ENCODE data around the gene DDHD1.

The DDHD1 gene

GRCh38 chr14:53035336-53036210 is 117.5 kb downstream of the DDHD1 start:
- no peak for DNase-seq (ENCODE audit: low read depth in 3 of 3, low spot score in 1 of 3)

- DNase-seq (ENCODE audit: low read depth in 3 of 3, low spot score in 1 of 3) = no peak
These were observed 118.4 kb downstream of the DDHD1 start for GRCh38 chr14:53034688-53035230.

- no peak for DNase-seq (ENCODE audit: low read depth in 3 of 3, low spot score in 1 of 3)
These were observed 119.1 kb downstream of the DDHD1 start for GRCh38 chr14:53034036-53034435.

GRCh38 chr14:53032838-53033390 is 120.2 kb downstream of the DDHD1 start:
- no peak for DNase-seq (ENCODE audit: low read depth in 3 of 3, low spot score in 1 of 3)

GRCh38 chr14:53032161-53032803 is 120.8 kb downstream of the DDHD1 start:
- no peak for DNase-seq (ENCODE audit: low read depth in 3 of 3, low spot score in 1 of 3)

GRCh38 chr14:53027562-53027961 is 125.6 kb downstream of the DDHD1 start:
- DNase-seq (ENCODE audit: low read depth in 3 of 3, low spot score in 1 of 3) = no peak

- no peak for DNase-seq (ENCODE audit: low read depth in 3 of 3, low spot score in 1 of 3)
These were observed 126.1 kb downstream of the DDHD1 start for GRCh38 chr14:53027041-53027440.

GRCh38 chr14:53023325-53023724 is 129.8 kb downstream of the DDHD1 start:
- DNase-seq (ENCODE audit: low read depth in 3 of 3, low spot score in 1 of 3) = no peak

- no peak for DNase-seq (ENCODE audit: low read depth in 3 of 3, low spot score in 1 of 3)
These were observed 130.5 kb downstream of the DDHD1 start for GRCh38 chr14:53022593-53022992.

GRCh38 chr14:53020193-53020932 is 132.8 kb downstream of the DDHD1 start:
- DNase-seq (ENCODE audit: low read depth in 3 of 3, low spot score in 1 of 3) = no peak

- DNase-seq (ENCODE audit: low read depth in 3 of 3, low spot score in 1 of 3) = no peak
These were observed 133.7 kb downstream of the DDHD1 start for GRCh38 chr14:53019406-53019805.

GRCh38 chr14:53017837-53018236 is 135.3 kb downstream of the DDHD1 start:
- DNase-seq (ENCODE audit: low read depth in 3 of 3, low spot score in 1 of 3) = no peak

GRCh38 chr14:53016919-53017318 is 136.2 kb downstream of the DDHD1 start:
- DNase-seq (ENCODE audit: low read depth in 3 of 3, low spot score in 1 of 3) = no peak

GRCh38 chr14:53016491-53016890 is 136.6 kb downstream of the DDHD1 start:
- no peak for DNase-seq (ENCODE audit: low read depth in 3 of 3, low spot score in 1 of 3)

GRCh38 chr14:53011053-53011462 is 142.1 kb downstream of the DDHD1 start:
- no peak for DNase-seq (ENCODE audit: low read depth in 3 of 3, low spot score in 1 of 3)

- no peak for DNase-seq (ENCODE audit: low read depth in 3 of 3, low spot score in 1 of 3)
These were observed 142.7 kb downstream of the DDHD1 start for GRCh38 chr14:53010193-53011040.

GRCh38 chr14:53006931-53007562 is 146.1 kb downstream of the DDHD1 start:
- DNase-seq (ENCODE audit: low read depth in 3 of 3, low spot score in 1 of 3) = no peak

- no peak for DNase-seq (ENCODE audit: low read depth in 3 of 3, low spot score in 1 of 3)
These were observed 148.1 kb downstream of the DDHD1 start for GRCh38 chr14:53004976-53005375.

- DNase-seq (ENCODE audit: low read depth in 3 of 3, low spot score in 1 of 3) = no peak
These were observed 149.3 kb downstream of the DDHD1 start for GRCh38 chr14:53003776-53004175.

GRCh38 chr14:53002576-53002975 is 150.5 kb downstream of the DDHD1 start:
- DNase-seq (ENCODE audit: low read depth in 3 of 3, low spot score in 1 of 3) = no peak
